GM18907 (cell line): ENCODE results near the gene FANCG.

Source experiments
- ATAC-seq: cut with Tn5 transposase; IDR thresholded peaks from one replicate; pipeline ENCODE4 v1.9.1; 2021; ENCODE audit warnings: mild to moderate bottlenecking, moderate library complexity; ENCODE audit not compliant: unreplicated experiment

The FANCG gene

DNA sequence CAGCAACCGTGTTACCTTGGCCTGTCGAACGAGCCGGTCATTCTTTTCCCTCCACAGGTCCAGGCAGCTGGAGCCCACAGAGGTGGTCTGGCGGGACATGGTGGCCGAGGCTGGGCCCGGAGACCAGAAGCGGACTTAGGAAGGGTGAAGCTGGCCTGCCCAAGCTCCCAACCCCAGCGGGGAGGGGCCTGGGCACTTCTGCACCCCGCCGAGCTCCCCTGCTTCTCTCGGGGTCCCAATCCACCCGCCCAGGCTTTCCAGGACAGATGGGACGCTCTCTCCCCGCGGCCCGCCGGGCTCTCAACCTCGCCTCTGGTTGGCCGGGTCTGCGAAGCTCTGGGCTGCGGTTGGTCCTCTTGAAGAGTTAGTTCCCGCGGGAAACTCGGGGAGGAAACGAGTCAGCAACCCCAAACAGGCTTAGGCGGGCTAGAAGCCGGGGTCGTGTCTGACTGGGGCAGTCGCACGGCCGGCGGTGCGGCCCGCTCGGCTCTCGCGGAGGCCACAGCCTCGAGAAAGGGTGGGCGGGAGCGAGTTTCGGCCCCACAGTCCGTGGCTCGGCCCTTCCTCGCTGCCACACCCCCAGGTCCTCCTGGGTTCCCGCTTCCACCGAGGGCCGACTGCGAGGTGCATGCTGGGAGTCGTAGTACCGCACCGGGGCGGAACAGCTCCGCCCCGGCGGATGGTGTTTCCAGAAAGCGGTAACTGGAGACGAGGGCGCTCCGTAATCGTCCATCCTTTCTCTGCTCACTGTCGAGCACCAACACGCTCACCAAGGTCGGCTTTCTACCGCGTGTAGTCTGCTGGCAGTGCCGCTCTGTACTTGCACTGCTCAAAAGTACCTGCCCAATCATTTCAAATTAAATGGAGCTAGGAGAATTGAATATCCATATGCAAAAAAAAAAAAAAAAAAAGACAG is at the start of gene FANCG:
Gene FANCG, minus strand, starts transcription at position 517 of the 916 bp plus-strand sequence. Its CDS starts 418 bp downstream, at position 99.
- ATAC-seq = peak; percentile 86

DNA sequence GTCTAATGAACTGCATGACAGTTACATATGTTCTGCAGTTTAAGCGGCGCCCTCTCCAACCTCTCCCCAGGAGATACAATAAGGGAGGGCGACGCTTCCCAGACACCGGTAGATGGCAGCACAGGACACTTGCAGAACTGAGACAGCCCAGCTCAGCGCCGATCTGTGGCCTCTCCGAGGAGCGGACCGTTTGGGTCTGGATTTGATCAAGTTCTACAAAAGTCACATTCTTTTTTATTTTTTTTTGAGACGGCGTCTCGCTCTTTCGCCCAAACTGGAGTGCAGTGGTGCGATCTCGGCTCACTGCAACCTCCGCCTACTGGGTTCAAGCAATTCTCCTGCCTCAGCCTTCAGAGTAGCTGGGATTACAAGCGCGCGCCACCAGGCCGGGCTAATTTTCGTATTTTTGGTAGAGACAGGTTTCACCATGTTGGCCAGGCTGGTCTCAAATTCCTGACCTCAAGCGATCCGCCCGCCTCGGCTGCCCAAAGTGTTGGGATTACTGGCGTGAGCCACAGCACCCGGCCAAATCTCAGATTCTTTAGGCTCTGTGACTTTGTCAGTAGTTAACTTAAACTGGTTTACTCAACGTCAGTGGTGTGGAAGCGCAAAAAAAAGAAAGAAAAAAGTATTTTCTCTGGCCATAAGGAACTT is 37.3 kb upstream of the FANCG start:
- peak; percentile 57 for ATAC-seq

DNA sequence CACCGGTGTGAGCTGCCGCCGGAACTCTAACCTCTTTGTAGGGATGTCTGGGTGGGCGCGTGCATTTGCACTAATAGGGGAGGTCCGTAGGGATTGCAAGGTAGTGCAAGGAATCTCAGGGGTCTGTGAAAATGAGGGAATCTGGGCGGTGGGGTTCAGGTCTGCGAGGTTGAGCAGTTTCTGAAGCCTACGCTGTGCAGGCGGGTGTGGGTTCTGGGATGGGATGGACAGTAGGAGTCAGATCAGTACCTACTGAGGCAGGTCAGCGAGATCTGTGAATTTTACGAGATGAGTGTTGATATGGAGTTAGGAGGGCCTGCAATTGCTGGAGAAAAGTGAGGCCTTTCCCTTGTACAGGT is 36.8 kb upstream of the FANCG start:
- ATAC-seq = peak; percentile 3

DNA sequence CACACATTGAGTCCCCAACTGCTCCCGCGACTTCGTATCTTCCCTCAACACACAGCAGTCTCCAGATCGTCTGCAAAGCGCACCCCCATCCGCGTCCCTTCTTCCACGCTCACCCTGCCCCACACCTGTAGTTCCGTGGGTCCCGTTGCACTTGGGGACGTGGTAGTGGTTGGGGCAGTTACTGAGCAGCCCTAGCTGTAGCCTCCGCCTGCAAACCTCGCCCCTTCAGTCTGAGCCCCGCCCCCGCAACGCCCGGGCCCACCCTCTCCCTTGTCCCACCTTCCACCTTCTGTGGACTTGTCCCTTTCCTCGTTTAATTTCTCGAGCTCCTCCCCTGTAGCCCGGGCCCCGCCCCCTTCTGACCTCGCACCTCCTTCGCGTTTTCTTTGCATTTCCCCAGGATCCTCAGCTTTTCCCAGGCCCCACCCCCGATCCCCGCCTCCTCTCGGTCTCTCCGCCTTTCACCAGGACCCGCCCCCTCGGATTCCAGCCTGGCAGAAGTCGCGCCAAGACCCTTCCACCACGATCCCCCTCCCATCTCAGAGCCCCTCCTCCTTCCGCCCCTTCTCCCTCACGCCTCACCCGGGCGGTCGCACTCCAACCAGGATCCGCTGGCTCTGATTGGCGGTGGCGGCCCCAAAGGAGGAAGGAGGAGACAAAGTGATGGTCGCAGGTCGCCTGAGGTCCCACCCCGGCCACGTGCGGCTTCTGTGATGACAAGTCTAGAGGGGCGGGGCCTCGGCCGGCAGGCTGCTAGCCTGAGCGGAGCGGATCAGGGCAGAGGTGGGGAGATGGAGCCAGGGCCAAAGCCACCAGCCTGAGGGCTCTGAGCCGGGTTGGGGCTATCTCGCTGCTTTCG is 36.2 kb upstream of the FANCG start, which contains the start of gene ATOSB:
Gene ATOSB, minus strand, starts transcription at position 183 of the 859 bp plus-strand sequence. CDS start 7,588 bp downstream, outside the sequence.
- ATAC-seq = peak; percentile 60

DNA sequence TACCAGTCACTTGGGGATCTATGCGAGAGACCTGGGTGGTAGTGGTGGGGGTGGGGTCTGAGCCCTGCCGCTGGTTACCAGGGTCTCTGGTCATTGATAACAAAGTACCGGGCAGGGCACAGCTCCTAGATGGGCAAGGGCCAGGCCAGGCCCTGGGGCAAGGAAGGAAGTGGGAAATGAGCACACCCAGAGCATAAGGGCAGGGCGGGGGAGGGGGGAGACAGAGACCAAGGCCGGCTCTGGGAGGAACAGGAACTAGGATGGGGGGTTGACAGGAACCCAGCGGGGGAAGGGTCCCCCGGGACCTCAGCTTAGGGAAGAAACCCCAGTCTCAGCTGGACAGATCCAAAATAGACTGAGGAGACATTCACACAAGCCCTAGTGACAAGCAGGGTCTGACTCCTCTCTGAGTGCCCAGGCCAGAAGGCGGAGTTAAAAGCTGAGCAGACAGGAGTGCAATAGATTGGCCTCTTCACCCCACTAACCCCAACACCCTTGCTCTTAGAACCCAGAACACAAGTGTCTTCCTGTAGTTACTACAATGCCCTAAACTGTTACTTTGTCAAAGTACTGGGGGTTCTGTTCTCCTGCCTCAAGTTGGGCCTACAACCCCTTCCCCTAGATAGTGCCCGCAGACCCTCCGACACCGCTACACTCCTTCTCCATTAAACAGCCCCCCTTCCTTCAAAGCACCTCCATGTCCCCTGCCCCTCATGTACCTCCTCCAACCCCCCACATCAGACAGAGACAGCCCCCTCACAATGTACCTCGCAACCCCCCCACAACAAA is 35.3 kb upstream of the FANCG start:
- ATAC-seq = no peak

DNA sequence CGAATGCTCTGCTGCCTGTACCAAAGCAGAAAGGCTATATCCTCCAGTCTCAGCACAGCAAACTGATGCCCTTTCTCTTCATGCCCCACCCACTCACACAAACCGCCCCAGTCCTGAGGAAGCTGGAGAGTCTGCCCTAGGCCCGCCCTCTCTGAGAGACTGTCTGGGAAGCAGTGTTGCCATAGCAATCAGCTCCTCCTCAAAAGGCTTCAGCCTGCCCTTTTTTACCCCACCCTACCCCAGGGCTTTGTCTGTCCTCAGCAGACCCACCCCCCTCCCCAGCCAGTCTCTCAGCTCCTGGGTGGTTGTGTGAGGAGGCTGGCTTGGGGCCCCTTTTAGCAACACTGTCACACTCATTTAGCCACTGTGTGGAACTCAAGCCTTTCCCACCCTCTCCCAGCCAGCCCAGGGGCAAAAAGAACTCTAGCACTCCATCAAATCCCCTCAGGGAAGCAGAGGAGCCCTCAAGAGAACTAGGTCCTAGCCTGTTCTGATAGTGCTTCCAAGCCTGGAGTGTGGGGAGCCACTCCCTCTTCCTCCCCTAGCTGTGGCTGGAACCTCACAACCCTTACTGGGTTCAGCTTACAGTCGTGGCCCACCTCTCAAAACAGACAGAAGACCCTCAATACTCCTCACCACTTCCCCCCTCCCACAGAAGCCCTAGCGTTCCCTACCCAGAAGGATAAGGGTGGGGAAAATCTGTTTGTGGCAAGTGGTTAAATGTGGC is 34.5 kb upstream of the FANCG start:
- no peak for ATAC-seq

DNA sequence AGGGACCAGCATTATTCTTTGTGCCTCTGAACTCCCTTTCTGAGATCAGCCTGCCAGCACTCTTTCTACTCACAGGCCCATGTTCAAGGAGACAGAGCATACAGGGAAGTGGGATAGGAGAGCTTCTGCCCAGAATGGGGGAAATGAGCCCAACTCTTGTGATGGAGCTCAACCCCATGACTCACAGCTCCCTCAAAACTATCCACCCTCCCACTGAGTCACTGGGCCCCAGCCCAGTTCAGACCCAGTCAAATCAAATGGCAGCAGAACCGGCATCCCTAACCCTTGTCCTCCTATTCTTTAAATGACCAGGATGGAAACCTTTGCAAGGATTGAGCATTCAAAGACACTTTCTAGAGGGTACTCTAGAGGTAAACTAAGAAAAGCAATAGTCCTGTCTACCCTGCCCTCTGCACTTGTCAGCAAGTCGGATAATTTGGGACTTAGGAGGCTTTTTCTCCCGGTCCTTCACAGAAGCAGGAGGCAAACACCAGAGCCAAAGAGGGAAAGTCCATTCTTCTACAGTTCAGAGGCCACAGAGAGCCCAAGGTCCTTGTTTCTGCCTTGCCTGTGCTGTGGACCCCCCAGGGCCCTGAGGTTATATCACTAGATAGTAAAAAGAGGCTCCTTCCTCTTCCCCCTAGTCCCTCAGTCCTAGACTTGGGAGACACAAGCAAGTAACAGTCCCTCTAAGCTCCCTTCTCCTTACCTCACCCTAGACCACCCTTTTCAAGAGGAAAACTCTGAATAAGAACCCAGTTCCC is 32.7 kb upstream of the FANCG start:
- no peak for ATAC-seq

DNA sequence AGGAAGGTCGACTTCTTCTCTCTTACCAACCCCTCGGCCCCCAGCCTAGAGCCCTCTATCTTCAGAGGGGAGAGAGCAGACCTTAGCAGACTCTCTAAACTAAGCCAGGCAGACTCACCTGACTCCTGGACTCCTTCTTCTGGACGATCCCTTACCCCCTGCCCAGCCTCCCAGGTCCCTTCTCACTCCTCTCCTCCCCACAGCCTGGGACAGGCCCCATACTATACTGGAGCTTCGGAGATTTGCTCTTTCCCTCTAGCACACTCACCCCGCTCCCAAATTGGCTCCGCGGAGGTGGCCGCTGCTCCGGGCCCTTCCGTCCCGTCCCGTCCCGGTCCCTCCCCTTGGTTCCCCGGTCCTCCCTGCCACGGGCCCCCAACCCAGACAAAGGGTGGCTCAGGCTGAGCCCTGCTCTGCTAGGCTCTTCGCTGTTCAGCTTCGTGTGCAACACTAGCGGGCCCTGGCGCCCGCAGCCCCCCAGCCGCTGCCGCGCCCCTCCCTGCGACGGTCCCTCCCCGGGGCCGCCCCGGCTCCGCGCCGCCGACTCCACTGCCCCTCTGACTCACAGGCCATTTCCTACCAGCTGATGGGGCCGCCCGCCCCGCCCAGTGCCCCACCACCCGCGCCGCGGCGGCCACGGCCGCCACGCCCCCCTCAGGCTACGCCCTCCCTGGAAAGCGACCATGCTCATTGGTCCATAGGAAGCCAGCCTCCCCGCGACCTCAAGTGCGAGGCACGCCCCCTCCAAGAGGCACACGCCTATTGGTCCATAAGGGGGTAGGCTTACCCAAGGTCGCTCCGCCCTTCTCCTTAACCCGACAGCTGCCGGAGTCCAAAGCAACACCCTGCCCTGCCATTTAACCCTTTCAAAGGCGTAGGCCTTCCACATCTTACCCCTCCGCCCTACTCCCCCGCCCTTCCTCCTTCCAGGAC is 31.5 kb upstream of the FANCG start:
- ATAC-seq = peak; percentile 73

DNA sequence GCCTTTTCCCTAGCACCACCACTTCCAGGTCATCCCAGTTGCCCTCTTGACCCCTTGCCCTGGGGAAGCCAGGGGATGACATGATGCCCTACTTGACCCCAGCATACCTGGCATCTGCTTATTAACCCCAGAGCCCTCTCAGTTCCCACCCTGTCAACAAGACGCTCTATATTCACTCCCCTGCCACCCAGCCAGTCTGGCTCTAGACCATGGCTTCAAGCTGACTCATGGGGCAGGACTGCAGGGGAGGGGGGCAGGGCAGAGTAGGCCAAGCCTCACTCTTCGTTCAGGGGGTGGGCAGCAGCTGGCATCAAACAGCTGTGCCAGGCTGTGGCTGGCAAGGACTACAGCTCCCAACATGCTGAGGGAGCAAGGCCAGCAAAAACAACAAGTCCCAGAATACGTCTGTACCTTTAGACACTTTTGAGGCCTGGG is 30.6 kb upstream of the FANCG start:
- no peak for ATAC-seq

DNA sequence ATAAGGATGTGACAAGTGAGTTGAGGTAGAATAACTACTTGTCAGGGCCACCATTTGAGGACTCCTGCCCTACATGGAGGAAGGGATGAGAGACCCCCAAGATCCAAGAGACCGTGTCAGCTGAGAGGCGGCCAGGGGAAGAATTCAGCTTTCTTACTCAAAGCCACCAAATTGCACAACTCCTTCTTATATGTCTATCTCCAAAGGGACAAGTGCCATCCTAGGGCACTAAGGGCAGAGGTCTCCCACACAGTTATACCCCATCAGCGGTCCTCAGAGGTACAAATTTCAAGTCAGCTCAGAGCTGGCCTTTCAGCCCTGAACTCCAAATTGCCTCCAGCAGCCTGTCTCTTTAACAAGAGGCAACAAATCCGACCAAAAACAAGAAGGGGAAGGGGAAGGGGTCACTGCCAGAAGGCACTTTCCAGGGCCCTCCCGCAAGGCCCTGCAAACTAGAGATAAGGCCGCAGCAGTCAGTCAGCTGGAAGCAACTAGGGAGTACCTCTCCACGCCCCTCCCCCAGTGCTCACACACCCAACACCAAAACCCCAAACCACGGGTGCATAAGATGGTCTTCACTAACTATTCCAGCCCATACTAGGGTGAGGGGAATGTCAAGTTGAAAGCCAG is 29.3 kb upstream of the FANCG start:
- no peak for ATAC-seq

DNA sequence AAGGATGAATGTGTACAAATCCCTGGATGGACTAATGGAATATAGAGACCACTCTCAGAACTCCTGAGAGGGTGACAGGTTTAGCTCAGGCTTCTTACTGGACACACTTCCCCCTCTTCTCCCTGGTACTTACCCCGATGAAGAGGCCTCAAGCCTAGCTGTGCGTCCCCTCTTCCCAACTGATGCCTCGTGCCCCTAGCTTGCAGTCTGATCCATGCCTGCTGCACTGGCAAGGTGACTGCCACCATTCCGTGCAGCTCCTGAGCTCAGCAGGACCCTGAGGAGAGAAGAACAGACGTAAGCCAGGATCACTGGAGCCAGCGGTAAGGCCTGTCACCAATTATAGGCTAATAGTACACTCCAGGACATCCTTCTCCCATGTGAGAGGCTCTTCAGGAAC is 28.7 kb upstream of the FANCG start:
- ATAC-seq = no peak

DNA sequence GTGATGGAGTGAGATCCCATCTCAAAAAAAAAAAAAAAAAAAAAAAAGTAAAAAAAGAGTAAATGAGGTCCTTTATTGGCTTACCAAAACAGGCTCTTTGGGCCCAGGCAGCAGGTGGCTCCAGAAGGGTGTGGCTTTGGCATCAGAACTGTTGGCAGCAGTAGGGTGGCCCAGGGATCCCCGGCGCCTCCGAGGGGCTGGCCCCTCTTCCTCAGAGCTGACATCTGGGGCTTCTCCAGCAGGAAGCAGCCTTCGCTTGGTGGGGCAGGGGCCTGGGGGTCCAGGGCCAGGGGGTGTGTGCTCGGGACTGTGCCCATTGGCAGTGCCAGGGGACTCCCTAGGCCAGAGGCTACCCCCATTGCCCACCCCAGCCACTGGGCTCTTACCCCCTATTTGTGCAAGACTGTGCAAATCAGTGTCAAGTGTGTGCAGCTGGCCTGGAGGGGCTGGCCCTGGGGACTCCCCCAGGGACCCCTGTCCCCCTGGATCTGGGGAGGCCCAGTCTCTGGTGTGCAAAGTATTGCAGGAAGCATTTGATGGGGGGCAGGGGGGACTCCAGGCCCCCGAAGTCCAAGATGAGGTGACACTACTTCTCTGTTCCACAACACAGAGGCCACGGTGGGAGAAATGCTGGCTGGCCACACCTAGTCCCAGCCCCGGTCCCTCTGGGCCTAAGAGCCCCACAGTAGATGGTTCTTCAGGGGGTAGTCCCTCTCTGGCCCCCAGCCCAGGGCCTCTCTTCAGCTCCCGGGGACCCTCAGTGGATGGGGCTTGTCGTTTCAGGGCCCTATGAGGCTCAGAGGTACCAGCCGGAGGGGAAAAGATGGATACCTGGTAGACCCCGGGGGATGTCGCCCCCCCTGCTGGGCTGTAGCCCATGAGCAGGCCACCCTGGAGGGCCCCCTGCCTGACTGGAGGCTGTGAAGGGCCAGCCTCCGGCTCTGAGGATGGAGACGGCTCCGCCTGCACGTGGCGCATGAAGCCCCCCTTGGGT is 27.9 kb upstream of the FANCG start:
- ATAC-seq = no peak

DNA sequence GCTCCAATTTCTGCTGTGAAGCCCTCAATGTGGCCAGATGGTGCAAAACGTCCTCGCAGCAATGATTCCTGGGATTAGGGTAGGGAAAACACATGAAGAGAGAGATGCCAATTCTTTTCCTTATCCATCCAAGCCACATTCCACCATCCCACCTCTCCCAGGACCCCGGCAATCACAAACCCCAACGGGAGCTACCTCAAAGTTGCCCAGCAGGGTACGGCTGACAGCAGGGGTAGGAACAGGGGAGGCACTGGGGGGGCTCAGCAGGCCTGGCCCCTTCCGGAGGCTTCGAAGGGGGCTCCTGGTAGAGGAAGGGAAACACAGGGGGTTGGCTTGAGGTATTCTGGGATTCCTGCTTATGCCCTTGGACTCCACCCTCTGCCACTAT is 26.6 kb upstream of the FANCG start:
- no peak for ATAC-seq

DNA sequence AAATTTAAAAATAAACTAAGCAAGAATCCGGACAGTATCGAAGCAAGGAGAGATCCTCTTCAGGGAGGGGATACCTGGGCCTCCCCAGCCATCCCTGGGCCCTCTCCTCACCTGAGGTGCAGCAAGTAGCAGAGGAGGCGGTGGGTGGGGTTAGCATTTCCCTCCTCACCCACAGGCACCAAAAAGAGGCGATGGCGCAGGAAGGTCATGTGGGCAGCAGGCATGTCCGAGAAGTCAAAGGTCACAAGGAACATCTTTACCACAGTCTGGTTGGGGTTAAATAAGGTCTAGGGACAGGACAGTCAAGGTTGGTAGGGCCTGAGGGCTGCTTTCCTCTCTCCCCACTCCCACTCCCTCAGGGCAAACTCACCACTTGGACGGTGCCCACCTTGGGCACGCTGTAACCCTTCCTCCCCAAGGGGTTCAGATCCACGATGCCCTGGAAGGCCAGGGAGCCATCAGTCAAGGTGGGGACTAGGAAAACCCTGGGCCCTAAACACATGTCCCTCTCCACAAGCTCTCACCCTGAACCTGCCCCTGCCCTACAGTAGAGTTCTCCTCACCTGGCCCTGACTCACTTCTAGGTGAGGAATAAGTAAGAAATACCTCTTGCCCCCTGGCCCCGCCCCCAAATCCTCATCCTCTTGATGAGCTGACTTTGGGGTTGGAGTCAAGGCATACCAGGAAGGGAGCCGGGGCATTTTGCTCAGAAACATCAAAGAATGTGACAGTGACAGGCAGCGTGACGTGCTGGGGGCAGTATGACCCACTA is 26.0 kb upstream of the FANCG start:
- ATAC-seq = no peak

DNA sequence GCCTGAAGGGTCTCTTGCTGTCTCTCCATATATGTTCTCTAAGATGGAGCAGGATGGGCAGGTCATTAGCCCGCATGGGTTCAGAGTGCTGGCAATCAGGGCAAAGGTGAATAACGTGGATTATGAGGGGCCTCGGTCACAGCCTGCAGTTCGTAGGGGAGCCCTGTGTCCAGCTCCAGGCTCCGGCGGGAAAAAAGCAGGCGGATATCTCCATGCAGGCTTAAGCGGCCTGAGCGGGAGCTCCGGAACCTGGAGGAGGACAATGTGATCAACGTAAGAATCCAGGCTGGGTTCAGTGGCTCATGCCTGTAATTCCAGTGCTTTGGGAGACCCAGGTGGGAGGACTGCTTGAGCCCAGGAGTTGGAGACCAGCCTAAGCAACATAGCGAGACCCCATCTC is 25.4 kb upstream of the FANCG start:
- ATAC-seq = no peak
